Renal pelvis (tissue), 4 donors: ENCODE measurements around the gene CTSH. TPM values are rescaled to one million over a fixed set of nuclear protein-coding genes. Genes with fewer than 3 reads are reported as not detected.
"Not testable (repeated sequence)": the region's sequence is repeated elsewhere in the genome, so short reads cannot be mapped to it uniquely, and the experiment has no call there.

ENCODE experiments used
- DNase-seq: peaks from one replicate; pipeline ENCODE4 v3.0.0-alpha.2; 2013
- polyA plus RNA-seq, 3 donors: library from polyadenylated mRNA; unstranded; fragments of 120-200 nt; gene quantifications; one replicate each; pipeline ENCODE4 v1.2.1, GENCODE V29; 2013; ENCODE audit not compliant: insufficient read length in 3 of 3

Gene CTSH
- polyA plus RNA-seq, 3 donors, result 147 to 221 (median 195) TPM

- no peak for DNase-seq
Measured at GRCh38 chr15:78925956-78926743, 18.7 kb downstream of the CTSH start.

DNA sequence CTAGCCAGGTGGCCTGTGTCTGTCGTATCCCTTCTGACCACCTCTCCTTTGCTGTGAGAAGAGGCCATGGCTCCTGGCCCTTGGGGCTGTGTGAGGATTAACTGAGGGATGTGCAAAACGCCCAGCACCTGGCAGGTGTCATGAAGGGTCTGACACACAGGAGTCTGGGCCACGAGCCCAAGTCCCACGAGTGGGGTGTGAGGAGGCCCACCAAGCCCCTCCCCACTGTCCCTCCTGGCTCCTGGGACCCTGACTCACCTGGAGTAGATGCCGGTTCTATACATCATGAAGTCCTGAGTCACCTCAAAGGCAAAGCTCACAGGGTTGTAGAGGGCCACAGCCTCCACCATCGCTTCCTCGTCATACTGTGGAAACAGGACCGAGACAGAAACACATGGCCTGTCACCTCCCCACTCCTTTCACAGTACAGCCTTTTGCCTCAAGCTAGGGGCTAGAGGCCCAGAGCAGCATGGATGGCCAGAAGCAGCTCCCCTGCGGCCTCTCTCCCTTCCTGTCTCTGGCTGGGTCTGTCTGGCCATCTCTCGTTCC, 19.7 kb downstream of the CTSH start:
- no peak for DNase-seq

GRCh38 chr15:78923480-78924360, 21.1 kb downstream of the CTSH start:
- DNase-seq, result no peak

- no peak for DNase-seq
Measured at GRCh38 chr15:78923015-78923414, 21.8 kb downstream of the CTSH start.

DNA sequence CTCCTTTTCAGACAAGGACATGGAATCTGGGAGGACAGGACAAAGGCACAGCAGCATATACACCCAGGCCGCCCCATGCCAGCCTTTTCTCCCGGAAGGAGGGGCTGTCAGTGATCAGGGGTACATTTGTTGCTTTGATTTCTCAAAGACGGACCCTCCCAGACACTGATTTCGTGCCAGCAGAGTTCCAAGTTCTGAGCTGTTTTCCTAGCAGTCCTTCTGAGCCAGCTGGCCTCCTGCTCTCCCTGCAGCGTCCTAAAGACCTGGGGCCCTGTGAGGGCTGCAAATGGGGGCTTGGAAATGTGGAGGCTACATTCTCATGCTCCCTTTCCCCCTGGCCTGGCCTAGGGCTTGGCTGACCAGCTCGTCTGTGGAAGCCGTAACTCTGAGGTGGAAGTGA, 22.3 kb downstream of the CTSH start:
- no peak for DNase-seq

DNA sequence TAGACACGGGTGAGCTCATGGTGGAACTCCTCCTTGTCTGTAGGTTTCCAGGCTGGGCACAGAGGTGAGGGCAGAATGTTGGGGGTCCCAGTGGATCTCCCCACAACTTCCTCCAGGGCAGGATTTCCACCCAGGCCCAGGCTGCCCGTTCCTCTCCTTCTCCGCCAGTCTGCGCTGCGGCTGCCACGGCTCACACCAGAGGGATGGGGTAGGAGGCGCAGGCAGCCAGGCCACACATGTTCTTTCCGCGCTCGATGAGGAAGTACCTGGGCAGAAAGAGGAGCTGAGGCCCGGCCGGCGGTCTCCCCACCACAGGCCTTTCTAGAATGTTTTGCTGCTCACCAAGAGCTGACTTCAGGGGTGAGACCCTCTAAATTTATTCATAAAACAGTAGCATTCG, 22.9 kb downstream of the CTSH start:
- DNase-seq, result no peak

GRCh38 chr15:78921517-78921916, 23.3 kb downstream of the CTSH start:
- DNase-seq, result no peak

- DNase-seq, result no peak
Measured at GRCh38 chr15:78917888-78918287, 27.0 kb downstream of the CTSH start.

DNA sequence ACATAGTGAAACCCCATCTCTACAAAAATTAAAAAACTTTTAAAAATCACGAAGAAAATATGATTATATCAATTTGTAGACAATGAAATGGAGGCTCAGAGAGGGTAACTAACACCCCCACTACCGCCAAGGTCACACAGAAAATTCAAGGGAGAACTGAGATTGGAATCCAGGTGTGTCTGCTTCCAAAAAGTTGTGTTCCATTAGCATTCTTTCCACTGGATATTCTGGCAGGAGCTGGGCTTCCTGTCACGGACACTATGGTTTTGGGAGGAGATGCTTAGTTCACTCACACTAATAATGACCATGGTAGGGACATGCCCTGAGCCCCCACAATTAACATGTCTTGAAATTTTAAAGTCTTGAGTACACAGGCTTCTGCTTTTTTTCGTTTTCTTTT, 28.8 kb downstream of the CTSH start:
- DNase-seq, result no peak

GRCh38 chr15:78915341-78916087, 29.3 kb downstream of the CTSH start:
- DNase-seq, result no peak

GRCh38 chr15:78914027-78914764, 30.6 kb downstream of the CTSH start:
- DNase-seq, result no peak

- DNase-seq, result no peak
Measured at GRCh38 chr15:78913012-78913411, 31.8 kb downstream of the CTSH start.

GRCh38 chr15:78912316-78912715, 32.5 kb downstream of the CTSH start:
- DNase-seq, result no peak

DNA sequence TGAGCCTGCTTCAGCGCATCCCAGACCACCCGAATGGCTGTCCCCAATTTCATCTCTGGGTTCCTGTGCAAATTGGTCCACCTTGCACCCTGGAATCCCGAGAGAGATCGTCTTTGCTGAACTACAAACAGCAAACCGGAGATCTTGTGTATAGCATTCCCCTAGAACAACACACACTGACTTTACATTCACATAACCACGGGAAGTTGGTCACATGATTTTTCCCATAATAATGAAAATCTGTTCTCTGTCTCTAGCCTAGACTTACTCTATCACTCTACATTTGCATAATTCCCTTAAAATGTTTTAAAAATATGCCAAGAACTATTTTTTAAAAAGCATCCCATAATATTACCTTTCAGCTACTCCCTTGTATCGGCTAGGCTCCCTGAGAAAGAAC, 34.6 kb downstream of the CTSH start:
- DNase-seq, result no peak

DNA sequence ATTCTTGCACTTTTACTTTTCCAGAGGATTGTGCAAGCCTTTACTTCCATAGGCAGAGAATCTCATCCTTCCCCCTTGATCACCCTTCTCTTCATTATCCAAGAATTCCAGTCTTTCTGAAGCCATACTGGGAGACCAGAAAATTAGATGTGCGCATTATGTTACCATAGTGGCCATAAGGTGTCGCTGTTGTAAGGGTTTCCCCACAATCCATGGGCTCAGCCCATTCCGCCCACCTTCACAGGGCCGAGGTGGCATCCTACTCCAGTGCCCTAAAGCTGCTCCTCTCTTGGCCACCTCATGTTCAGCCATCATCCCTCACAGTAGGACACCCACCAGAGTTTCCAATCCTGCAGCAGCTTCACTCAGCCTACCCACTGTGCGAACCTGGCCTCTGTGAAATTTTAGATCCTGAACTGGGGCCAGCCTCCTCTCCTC, 35.0 kb downstream of the CTSH start:
- peak; percentile 43 for DNase-seq

GRCh38 chr15:78909160-78909695, 35.6 kb downstream of the CTSH start:
- DNase-seq, result no peak

DNA sequence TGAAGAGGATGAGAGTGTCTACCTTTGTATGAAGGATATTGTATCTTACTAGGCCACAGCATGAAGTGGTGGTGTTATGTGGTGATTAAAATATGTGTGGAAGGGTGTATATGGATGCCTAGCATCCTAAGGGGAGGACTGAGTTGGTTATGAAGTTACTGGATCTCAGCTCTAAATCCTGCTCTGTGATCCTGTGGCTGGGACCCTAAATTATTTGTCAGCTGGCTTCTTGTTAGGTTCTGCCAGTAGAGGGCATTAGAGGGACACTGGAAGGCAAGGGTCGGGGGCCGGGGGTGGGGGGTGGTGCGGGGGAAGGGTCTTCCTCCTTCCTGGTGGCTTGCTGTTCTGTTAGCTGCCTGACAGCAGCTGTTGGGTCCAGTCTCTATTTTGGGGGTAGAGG, 37.3 kb downstream of the CTSH start:
- DNase-seq, result no peak

GRCh38 chr15:78906316-78906620, 38.6 kb downstream of the CTSH start:
- DNase-seq, result no peak

- DNase-seq, result no peak
Measured at GRCh38 chr15:78904599-78905358, 40.1 kb downstream of the CTSH start.

DNA sequence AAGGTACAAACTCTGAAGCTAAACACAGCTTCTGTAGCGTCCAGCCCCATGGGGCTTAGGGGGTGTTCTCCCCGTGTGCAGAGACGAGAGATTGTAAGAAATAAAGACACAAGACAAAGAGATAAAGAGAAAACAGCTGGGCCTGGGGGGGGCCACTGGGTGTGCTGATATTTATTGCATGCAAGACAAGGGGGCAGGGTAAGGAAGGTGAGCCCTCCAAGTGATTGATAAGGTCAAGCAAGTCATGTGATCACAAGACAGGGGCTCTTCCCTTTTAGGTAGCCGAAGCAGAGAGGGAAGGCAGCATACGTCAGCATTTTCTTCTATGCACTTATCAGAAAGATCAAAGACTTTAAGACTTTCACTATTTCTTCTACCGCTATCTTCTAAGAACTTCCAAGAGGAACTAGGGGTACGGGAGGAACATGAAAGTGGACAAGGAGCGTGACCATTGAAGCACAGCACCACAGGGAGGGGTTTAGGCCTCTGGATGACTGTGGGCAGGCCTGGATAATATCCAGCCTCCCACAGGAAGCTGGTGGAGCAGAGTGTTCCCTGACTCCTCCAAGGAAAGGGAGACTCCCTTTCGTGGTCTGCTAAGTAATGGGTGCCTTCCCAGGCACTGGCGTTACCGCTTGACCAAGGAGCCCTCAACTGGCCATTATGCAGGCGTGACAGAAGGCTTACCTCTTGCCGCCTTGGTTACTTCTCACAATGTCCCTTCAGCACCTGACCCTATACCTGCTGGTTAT, 42.4 kb downstream of the CTSH start:
- not testable (repeated sequence) for DNase-seq
